K562 (cell line): ENCODE measurements around the gene WDR91. TPM values are rescaled to one million over a fixed set of nuclear protein-coding genes. Genes with fewer than 3 reads are reported as not detected.
"Not testable (repeated sequence)": the region's sequence is repeated elsewhere in the genome, so short reads cannot be mapped to it uniquely, and the experiment has no call there.

Experiments
- BCOR ChIP-seq: fragments of 450-650 bp; IDR thresholded peaks from 2 replicates; pipeline ENCODE4 v1.6.1; 2016
- HDAC1 ChIP-seq, 2 experiments: fragments of 450-650 bp; IDR thresholded peaks; 2 replicates each; pipeline ENCODE4 v1.6.1; 2016 to 2017; ENCODE audit warnings: inconsistent platforms in 1 of 2, mild to moderate bottlenecking in 1 of 2, moderate library complexity in 1 of 2
- HDAC2 ChIP-seq: fragments of 450-650 bp; IDR thresholded peaks from 2 replicates; pipeline ENCODE4 v1.6.1; 2016; ENCODE audit warnings: mild to moderate bottlenecking
- KDM1A ChIP-seq, 2 experiments: fragments of 450-650 bp; IDR thresholded peaks; 2 replicates each; pipeline ENCODE4 v1.6.1; 2016; ENCODE audit warnings: mild to moderate bottlenecking in 2 of 2
- L3MBTL2 ChIP-seq: fragments of 450-650 bp; IDR thresholded peaks from 2 replicates; pipeline ENCODE4 v1.6.1; 2016; ENCODE audit warnings: mild to moderate bottlenecking, moderate library complexity
- NBN ChIP-seq: fragments of 450-650 bp; IDR thresholded peaks from 2 replicates; pipeline ENCODE4 v1.6.1; 2016; ENCODE audit warnings: low read depth, mild to moderate bottlenecking
- STAT5A ChIP-seq: IDR thresholded peaks from 2 replicates; pipeline ENCODE4 v1.6.1; 2012; ENCODE audit warnings: low read length, inconsistent platforms, borderline replicate concordance
- ZNF224 ChIP-seq: sonication (generic); formaldehyde crosslinking; IDR thresholded peaks from 2 replicates; pipeline ENCODE4 v1.8.0; 2022; ENCODE audit warnings: mild to moderate bottlenecking, missing genetic modification reagents
- polyA plus RNA-seq, 8 experiments: library from polyadenylated mRNA; depleted of rRNA in 4 of 8; stranded (reverse) in 5 of 8; unstranded in 3 of 8; fragments of >200 nt; fragmentation: Nextera tagmentation in 2 of 8; fragmentation: Illumina TruSeq in 1 of 8; extraction: Ambion mirVana in 2 of 8; extraction: Trizol in 1 of 8; gene quantifications; 2 replicates each; pipeline versions ENCODE4 v1.2.1 to v1.2.3, GENCODE V29; 2011 to 2014; ENCODE audit warnings: inconsistent platforms in 1 of 8, missing spikeins in 1 of 8
- total RNA-seq, 7 experiments: library from RNA; depleted of rRNA in 6 of 7; stranded (reverse); fragments of >200 nt in 6 of 7; fragmentation: Illumina TruSeq in 2 of 7; extraction: Trizol in 2 of 7; gene quantifications; 2 replicates each; pipeline versions ENCODE4 v1.2.1 to v1.2.3, GENCODE V29; 2011 to 2021; ENCODE audit warnings: low replicate concordance in 1 of 7
- TF ChIP-seq, protein P1 (sequence below), 2 experiments: fragments of 450-650 bp in 1 of 2; sonication (generic) in 1 of 2; formaldehyde crosslinking in 1 of 2; IDR thresholded peaks; 2 replicates each; pipeline versions ENCODE4 v1.7.1 to v1.9.0; 2016 to 2022; ENCODE audit warnings: inconsistent platforms in 1 of 2, mild to moderate bottlenecking in 1 of 2, missing genetic modification reagents in 1 of 2
- TF ChIP-seq, protein P2 (sequence below): fragments of 450-650 bp; IDR thresholded peaks from 2 replicates; pipeline ENCODE4 v1.6.1; 2016; ENCODE audit warnings: low read depth, mild to moderate bottlenecking, moderate library complexity
- TF ChIP-seq, protein P3 (sequence below): sonication (generic); formaldehyde crosslinking; IDR thresholded peaks from 2 replicates; pipeline ENCODE4 v1.8.0; 2022; ENCODE audit warnings: mild to moderate bottlenecking, low read depth, missing genetic modification reagents

WDR91 gene
- total and polyA plus RNA-seq, 9 of the 15 experiments (the other 6 are each of a cell fraction or from before 2014, with no cell fraction given), result 1.9 to 18.2 (median 9.8) TPM

DNA sequence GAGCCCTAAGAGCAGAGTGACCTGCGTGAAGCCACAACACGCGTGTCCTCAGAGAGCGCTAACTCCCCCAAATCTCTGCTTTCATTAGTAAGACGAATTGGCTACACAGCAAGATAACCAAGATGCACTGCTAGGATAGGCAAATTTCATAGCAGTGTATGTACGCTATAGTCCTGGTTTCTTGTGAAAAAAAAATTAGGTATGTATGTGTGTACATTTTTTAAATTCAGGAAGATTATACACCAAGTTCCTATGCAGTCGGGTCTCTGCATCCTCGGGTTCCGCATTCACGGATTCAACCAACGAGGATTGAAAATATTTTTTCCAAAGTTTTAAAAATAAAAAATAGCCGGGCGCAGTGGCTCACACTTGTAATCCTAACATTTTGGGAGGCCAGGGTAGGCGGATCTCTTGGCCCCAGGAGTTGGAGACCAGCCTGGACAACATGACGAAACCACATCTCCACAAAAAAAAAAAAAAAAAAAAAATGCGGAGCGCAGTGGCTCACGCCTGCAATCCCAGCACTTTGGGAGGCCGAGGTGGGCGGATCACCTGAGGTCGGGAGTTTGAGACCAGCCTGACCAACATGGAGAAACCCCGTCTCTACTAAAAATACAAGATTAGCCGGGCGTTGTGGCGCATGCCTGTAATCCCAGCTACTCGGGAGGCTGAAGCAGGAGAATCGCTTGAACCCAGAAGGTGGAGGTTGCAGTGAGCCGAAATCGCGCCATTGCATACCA is 790 bp upstream of the WDR91 start (continued):
- TF ChIP-seq, protein P1, sequence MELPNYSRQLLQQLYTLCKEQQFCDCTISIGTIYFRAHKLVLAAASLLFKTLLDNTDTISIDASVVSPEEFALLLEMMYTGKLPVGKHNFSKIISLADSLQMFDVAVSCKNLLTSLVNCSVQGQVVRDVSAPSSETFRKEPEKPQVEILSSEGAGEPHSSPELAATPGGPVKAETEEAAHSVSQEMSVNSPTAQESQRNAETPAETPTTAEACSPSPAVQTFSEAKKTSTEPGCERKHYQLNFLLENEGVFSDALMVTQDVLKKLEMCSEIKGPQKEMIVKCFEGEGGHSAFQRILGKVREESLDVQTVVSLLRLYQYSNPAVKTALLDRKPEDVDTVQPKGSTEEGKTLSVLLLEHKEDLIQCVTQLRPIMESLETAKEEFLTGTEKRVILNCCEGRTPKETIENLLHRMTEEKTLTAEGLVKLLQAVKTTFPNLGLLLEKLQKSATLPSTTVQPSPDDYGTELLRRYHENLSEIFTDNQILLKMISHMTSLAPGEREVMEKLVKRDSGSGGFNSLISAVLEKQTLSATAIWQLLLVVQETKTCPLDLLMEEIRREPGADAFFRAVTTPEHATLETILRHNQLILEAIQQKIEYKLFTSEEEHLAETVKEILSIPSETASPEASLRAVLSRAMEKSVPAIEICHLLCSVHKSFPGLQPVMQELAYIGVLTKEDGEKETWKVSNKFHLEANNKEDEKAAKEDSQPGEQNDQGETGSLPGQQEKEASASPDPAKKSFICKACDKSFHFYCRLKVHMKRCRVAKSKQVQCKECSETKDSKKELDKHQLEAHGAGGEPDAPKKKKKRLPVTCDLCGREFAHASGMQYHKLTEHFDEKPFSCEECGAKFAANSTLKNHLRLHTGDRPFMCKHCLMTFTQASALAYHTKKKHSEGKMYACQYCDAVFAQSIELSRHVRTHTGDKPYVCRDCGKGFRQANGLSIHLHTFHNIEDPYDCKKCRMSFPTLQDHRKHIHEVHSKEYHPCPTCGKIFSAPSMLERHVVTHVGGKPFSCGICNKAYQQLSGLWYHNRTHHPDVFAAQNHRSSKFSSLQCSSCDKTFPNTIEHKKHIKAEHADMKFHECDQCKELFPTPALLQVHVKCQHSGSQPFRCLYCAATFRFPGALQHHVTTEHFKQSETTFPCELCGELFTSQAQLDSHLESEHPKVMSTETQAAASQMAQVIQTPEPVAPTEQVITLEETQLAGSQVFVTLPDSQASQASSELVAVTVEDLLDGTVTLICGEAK (IDR thresholded peaks at IDR 0.05), result peak; percentile 11; the same call in 1 of the 2 replicates
- TF ChIP-seq, protein P1 (CRISPR knock-in tag; IDR thresholded peaks at IDR 0.05), result not testable (repeated sequence)
- TF ChIP-seq HDAC1 (IDR thresholded peaks at IDR 0.05), result peak in 1 of 2 experiments; percentile 80; a peak in 2 of 4 replicates
- 0 out of 2 replicates have a peak, but pooled peaks have one; percentile 60 for TF ChIP-seq ZNF224 (CRISPR knock-in tag)
- TF ChIP-seq STAT5A, result 0 out of 2 replicates have a peak, but pooled peaks have one; percentile 12
- TF ChIP-seq HDAC2, result peak; percentile 82
- 0 out of 2 replicates have a peak, but pooled peaks have one; percentile 10 for TF ChIP-seq BCOR
- TF ChIP-seq, protein P2, sequence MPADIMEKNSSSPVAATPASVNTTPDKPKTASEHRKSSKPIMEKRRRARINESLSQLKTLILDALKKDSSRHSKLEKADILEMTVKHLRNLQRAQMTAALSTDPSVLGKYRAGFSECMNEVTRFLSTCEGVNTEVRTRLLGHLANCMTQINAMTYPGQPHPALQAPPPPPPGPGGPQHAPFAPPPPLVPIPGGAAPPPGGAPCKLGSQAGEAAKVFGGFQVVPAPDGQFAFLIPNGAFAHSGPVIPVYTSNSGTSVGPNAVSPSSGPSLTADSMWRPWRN, result peak; percentile 77
- TF ChIP-seq NBN, result peak; percentile 1; the same call in 1 of the 2 replicates
- peak; percentile 60 for TF ChIP-seq L3MBTL2
- TF ChIP-seq, protein P3, sequence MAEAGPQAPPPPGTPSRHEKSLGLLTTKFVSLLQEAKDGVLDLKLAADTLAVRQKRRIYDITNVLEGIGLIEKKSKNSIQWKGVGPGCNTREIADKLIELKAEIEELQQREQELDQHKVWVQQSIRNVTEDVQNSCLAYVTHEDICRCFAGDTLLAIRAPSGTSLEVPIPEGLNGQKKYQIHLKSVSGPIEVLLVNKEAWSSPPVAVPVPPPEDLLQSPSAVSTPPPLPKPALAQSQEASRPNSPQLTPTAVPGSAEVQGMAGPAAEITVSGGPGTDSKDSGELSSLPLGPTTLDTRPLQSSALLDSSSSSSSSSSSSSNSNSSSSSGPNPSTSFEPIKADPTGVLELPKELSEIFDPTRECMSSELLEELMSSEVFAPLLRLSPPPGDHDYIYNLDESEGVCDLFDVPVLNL (CRISPR knock-in tag), result peak; percentile 74; the same call in 1 of the 2 replicates
- TF ChIP-seq KDM1A (IDR thresholded peaks at IDR 0.05), result peak; percentile 69 to 75
